SK-N-SH (cell line): ENCODE data around the gene JAZF1. TPM values are rescaled to one million over a fixed set of nuclear protein-coding genes. Genes with fewer than 3 reads are reported as not detected.

Experiments
- CTCF ChIA-PET: fragments of 300-600, 350-600 bp; formaldehyde crosslinking; extraction: SDS; loops from one replicate; lab custom pipeline; 2021; lab: Yijun Ruan, JAX
- POLR2A ChIA-PET: fragments of 350-600 bp; sonication (Branson Sonifier 250); formaldehyde crosslinking; extraction: SDS; loops from one replicate; lab custom pipeline; 2020; ENCODE audit warnings: antibody characterized with exemption, inconsistent platforms; lab: Yijun Ruan, JAX
- DNase-seq: peaks from one replicate; pipeline ENCODE4 v3.0.0; 2012
- H2AFZ ChIP-seq: fragments of 200-600 bp; sonication (generic); 2 replicates; pipeline ENCODE4 v1.8.1; 2016; ENCODE audit warnings: antibody characterized with exemption, mild to moderate bottlenecking, low read depth
- H3F3A ChIP-seq: fragments of 200-600 bp; sonication (generic); replicated peaks from 2 replicates; pipeline ENCODE3; 2016; ENCODE audit warnings: antibody characterized with exemption, mild to moderate bottlenecking; ENCODE audit not compliant: insufficient read depth
- H3K27ac ChIP-seq, 2 experiments: fragments of 200-500 bp in 1 of 2; fragments of 200-600 bp in 1 of 2; sonication (Bioruptor generic) in 1 of 2; sonication (generic), shearing (Covaris generic) in 1 of 2; 2 replicates each; pipeline versions ENCODE4 v1.5.1 to v1.6.1; 2014 to 2016; ENCODE audit warnings: low read depth in 2 of 2, inconsistent platforms in 1 of 2, low read length in 1 of 2, mild to moderate bottlenecking in 1 of 2, mixed read lengths in 1 of 2
- H3K27me3 ChIP-seq: fragments of 200-600 bp; sonication (generic), shearing (Covaris generic); 2 replicates; pipeline ENCODE4 v1.6.1; 2016; ENCODE audit warnings: mixed run types; ENCODE audit not compliant: insufficient read depth
- H3K36me3 ChIP-seq, 2 experiments: fragments of 200-500 bp in 1 of 2; fragments of 200-600 bp in 1 of 2; sonication (Bioruptor generic) in 1 of 2; sonication (generic) in 1 of 2; replicated peaks in 1 of 2; 2 replicates each; pipeline versions ENCODE3 to v1.5.1; 2014 to 2016; ENCODE audit warnings: low read length in 1 of 2, mild to moderate bottlenecking in 1 of 2; ENCODE audit not compliant: insufficient read depth in 2 of 2, control insufficient read depth in 1 of 2
- H3K4me1 ChIP-seq, 2 experiments: fragments of 200-500 bp in 1 of 2; fragments of 200-600 bp in 1 of 2; sonication (Bioruptor generic) in 1 of 2; sonication (generic), shearing (Covaris generic) in 1 of 2; 2 replicates each; pipeline versions ENCODE4 v1.5.1 to v1.6.1; 2014 to 2016; ENCODE audit warnings: low read depth in 1 of 2, low read length in 1 of 2, mixed run types in 1 of 2; ENCODE audit not compliant: insufficient read depth in 2 of 2, control insufficient read depth in 1 of 2
- H3K4me2 ChIP-seq: fragments of 200-600 bp; sonication (generic), shearing (Covaris generic); 2 replicates; pipeline ENCODE4 v1.6.1; 2017; ENCODE audit warnings: mixed run types
- H3K4me3 ChIP-seq, 2 experiments: fragments of 200-500 bp in 1 of 2; fragments of 200-600 bp in 1 of 2; sonication (Bioruptor generic) in 1 of 2; sonication (generic), shearing (Covaris generic) in 1 of 2; 2 replicates each; pipeline versions ENCODE4 v1.5.1 to v1.8.1; 2014 to 2016; ENCODE audit warnings: low read depth in 2 of 2, inconsistent platforms in 1 of 2, low read length in 1 of 2, mild to moderate bottlenecking in 1 of 2, mixed read lengths in 1 of 2, moderate library complexity in 1 of 2
- H3K79me2 ChIP-seq: fragments of 200-600 bp; sonication (generic); 2 replicates; pipeline ENCODE4 v1.8.1; 2017; ENCODE audit warnings: mild to moderate bottlenecking; ENCODE audit not compliant: insufficient read depth
- H3K9ac ChIP-seq: fragments of 200-600 bp; sonication (generic); 2 replicates; pipeline ENCODE4 v1.6.1; 2017; ENCODE audit warnings: mixed run types
- H3K9me2 ChIP-seq: fragments of 200-600 bp; sonication (generic); 2 replicates; pipeline ENCODE4 v1.6.1; 2017; ENCODE audit warnings: mixed run types
- H3K9me3 ChIP-seq: fragments of 200-600 bp; sonication (generic); 2 replicates; pipeline ENCODE4 v1.6.1; 2017; ENCODE audit warnings: mixed run types, mild to moderate bottlenecking, moderate library complexity
- H4K20me1 ChIP-seq: fragments of 200-600 bp; sonication (generic); 2 replicates; pipeline ENCODE4 v1.6.1; 2017; ENCODE audit warnings: mild to moderate bottlenecking, mixed run types; ENCODE audit not compliant: insufficient read depth
- CHD2 ChIP-seq: fragments of 150-350 bp; IDR thresholded peaks from 2 replicates; pipeline ENCODE4 v1.6.1; 2018; ENCODE audit warnings: low read length; ENCODE audit not compliant: partially characterized antibody
- EP300 ChIP-seq, 2 experiments: IDR thresholded peaks; 2 replicates each; pipeline versions ENCODE4 v1.4.0 to v1.6.1; 2012; ENCODE audit warnings: borderline replicate concordance in 1 of 2, low read depth in 1 of 2, low read length in 1 of 2
- GATA2 ChIP-seq: sonication (generic); formaldehyde crosslinking; IDR thresholded peaks from 2 replicates; pipeline ENCODE4 v1.5.0; 2020; ENCODE audit warnings: mild to moderate bottlenecking, missing genetic modification reagents
- NFIC ChIP-seq: IDR thresholded peaks from 2 replicates; pipeline ENCODE4 v1.4.0; 2012; ENCODE audit warnings: borderline replicate concordance
- RAD21 ChIP-seq: IDR thresholded peaks from 2 replicates; pipeline ENCODE4 v1.6.1; 2012; ENCODE audit warnings: mild to moderate bottlenecking, low read length
- RFX5 ChIP-seq: IDR thresholded peaks from 2 replicates; pipeline ENCODE4 v1.6.1; 2012; ENCODE audit warnings: mild to moderate bottlenecking, improper control_type of control experiment, low read length
- RXRA ChIP-seq: IDR thresholded peaks from 2 replicates; pipeline ENCODE4 v1.4.0; 2012; ENCODE audit warnings: low read depth, mild to moderate bottlenecking, borderline replicate concordance
- TEAD4 ChIP-seq: IDR thresholded peaks from 2 replicates; pipeline ENCODE4 v1.4.0; 2012; ENCODE audit warnings: mild to moderate bottlenecking, borderline replicate concordance; ENCODE audit not compliant: insufficient read depth
- YY1 ChIP-seq: IDR thresholded peaks from 2 replicates; pipeline ENCODE4 v1.4.0; 2012; ENCODE audit warnings: low read depth, mild to moderate bottlenecking
- WGBS: methylation state at CpG from one replicate; pipeline ENCODE4 v1.1.6; 2017; ENCODE audit warnings: low lambda C conversion rate; 5-methylcytosine and 5-hydroxymethylcytosine counted together
- polyA plus RNA-seq, 3 experiments: library from polyadenylated mRNA; depleted of rRNA; stranded (reverse); fragments of >200 nt; gene quantifications; 2 replicates each; pipeline ENCODE4 v1.2.3, GENCODE V29; 2012

Gene JAZF1
- polyA plus RNA-seq, 1 of the 3 experiments (the other 2 are of a cell fraction) = 1.7 TPM

DNA sequence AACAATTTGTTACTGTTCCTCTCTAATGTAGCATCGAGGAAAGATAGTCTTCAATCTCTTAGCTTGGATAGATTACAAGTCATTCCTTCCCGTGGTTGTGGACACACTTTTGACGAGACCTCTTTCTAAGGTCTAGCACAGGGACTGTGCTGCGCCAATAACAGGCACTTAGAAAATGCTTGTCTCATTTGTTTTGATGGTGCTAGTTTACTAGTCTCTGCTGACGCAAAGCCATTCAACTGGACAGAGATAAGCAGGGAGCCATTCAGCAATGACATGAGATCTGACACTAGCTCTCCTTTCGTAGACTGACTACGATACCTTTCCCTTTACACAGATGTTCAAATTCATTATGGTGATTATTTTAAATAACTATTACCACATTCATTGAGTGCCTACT, 6.4 kb upstream of the JAZF1 start:
- Histone ChIP-seq H3K4me3 (no peak overlapping the region), H3K4me1 (peaks cover 0 to 13% of the 10 kb centered on the region in 2 experiments; a peak in 2 of 4 replicates), H3K9me3 (no peaks in the 10 kb centered on the region), H2AFZ (no peak overlapping the region), H3K9ac (no peak overlapping the region), H3K27ac (no peak overlapping the region), H3K79me2 (no peaks in the 10 kb centered on the region), H3K27me3 (no peaks in the 10 kb centered on the region), H3K9me2 (no peaks in the 10 kb centered on the region), H3K4me2 (no peak overlapping the region), H3K36me3 (no peaks in the 10 kb centered on the region), H3F3A (no peaks in the 10 kb centered on the region), H4K20me1 (no peaks in the 10 kb centered on the region)
- ChIA-PET CTCF (interaction anchor here (1.2 to 1.8 kb wide), 3 partner anchors 8 to 1002 kb away, joined by 3 to 7 read pairs (median 3); no protein-coding TSS in a partner anchor), POLR2A (no interaction called here)
- TF ChIP-seq RAD21 (no peak), GATA2 (CRISPR knock-in tag) (no peak)
- DNase-seq = no peak
- WGBS = 80% methylated on average over 7 of the region's 7 CpGs

- no peak overlapping the region for H3K4me2 ChIP-seq
- ChIA-PET CTCF (interaction anchor here (0.9 to 2.4 kb wide), 5 partner anchors 9 to 122 kb away, joined by 3 to 9 read pairs (median 3); no protein-coding TSS in a partner anchor), POLR2A (no interaction called here)
- H2AFZ ChIP-seq = no peak overlapping the region
- H3K9me3 ChIP-seq = no peaks in the 10 kb centered on the region
- no peaks in the 10 kb centered on the region for H4K20me1 ChIP-seq
- H3K79me2 ChIP-seq = no peaks in the 10 kb centered on the region
- H3K4me1 ChIP-seq = peaks cover 6 to 16% of the 10 kb centered on the region in 2 experiments; a peak in 3 of 4 replicates
- H3K36me3 ChIP-seq = no peaks in the 10 kb centered on the region
- H3K27me3 ChIP-seq = no peaks in the 10 kb centered on the region
- TF ChIP-seq CHD2 (no peak), GATA2 (CRISPR knock-in tag) (no peak), EP300 (IDR thresholded peaks at IDR 0.05; ENCODE audit: borderline replicate concordance in 1 of 2, low read depth in 1 of 2, low read length in 1 of 2) (peak in 1 of 2 experiments; percentile 60; a peak in 1 of 4 replicates), RXRA (no peak), YY1 (no peak)
- peak; percentile 45 for DNase-seq
- no peak overlapping the region for H3K9ac ChIP-seq
- H3K9me2 ChIP-seq = no peaks in the 10 kb centered on the region
- 71% methylated on average over 5 of the region's 5 CpGs for WGBS
- no peak overlapping the region for H3K27ac ChIP-seq
- peaks cover 11% of the 10 kb centered on the region for H3F3A ChIP-seq
- H3K4me3 ChIP-seq = no peak overlapping the region
Measured at GRCh38 chr7:28183627-28184026, 3.0 kb upstream of the JAZF1 start.

GRCh38 chr7:28182071-28182471, 1.5 kb upstream of the JAZF1 start:
- peaks cover 7 to 16% of the 10 kb centered on the region in 2 experiments; a peak in 3 of 4 replicates for H3K4me1 ChIP-seq
- no peak for TF ChIP-seq TEAD4
- TF ChIP-seq NFIC = no peak
- no peak for TF ChIP-seq GATA2 (CRISPR knock-in tag)
- TF ChIP-seq RFX5 = no peak
- H3F3A ChIP-seq = peaks cover 20% of the 10 kb centered on the region
- H3K9me2 ChIP-seq = no peaks in the 10 kb centered on the region
- no peaks in the 10 kb centered on the region for H3K9me3 ChIP-seq
- no peak overlapping the region for H3K4me2 ChIP-seq
- ChIA-PET CTCF (interaction anchor here (1.9 to 2.2 kb wide), 2 partner anchors 10 to 23 kb away, joined by 4 to 6 read pairs; no protein-coding TSS in a partner anchor), POLR2A (no interaction called here)
- no peak overlapping the region for H3K9ac ChIP-seq
- no peak overlapping the region for H3K4me3 ChIP-seq
- H3K79me2 ChIP-seq = peaks cover 10% of the 10 kb centered on the region
- WGBS = 59% methylated on average over 2 of the region's 2 CpGs
- no peaks in the 10 kb centered on the region for H4K20me1 ChIP-seq
- no peaks in the 10 kb centered on the region for H3K36me3 ChIP-seq
- H3K27ac ChIP-seq = no peak overlapping the region
- no peak overlapping the region for H2AFZ ChIP-seq
- H3K27me3 ChIP-seq = no peaks in the 10 kb centered on the region
- no peak for DNase-seq
